ENCODE data around the gene SAMD10. TPM values are rescaled to one million over a fixed set of nuclear protein-coding genes. Genes with fewer than 3 reads are reported as not detected.

The SAMD10 gene
- total and polyA plus RNA-seq, 3 donors from 2014 or later = 3.9 to 10.7 (median 6.2) TPM

GRCh38 chr20:63953764-63954429 is 25.5 kb downstream of the SAMD10 start:
- TF ChIP-seq CTCF (IDR thresholded peaks at IDR 0.05) (no peak), POLR2A (IDR thresholded peaks at IDR 0.05) (no peak)
- Histone ChIP-seq H3K36me3 (ENCODE audit: low read depth, missing control alignments) (no peaks in the 10 kb centered on the region), H3K9me3 (no peaks in the 10 kb centered on the region), H3K27me3 (no peaks in the 10 kb centered on the region), H3K4me1 (peaks cover 74% of the 10 kb centered on the region), H3K4me3 (no peak overlapping the region), H3K27ac (peak overlapping the region in 1 of 2 donors; percentile 95)
- DNase-seq = no peak
- 53 to 63% methylated on average over 11 to 13 of the region's 13 CpGs for WGBS, 2 donors
- intact Hi-C loops (cut with DNase I; ENCODE audit: low total_unique reads) = no loop called here

DNA sequence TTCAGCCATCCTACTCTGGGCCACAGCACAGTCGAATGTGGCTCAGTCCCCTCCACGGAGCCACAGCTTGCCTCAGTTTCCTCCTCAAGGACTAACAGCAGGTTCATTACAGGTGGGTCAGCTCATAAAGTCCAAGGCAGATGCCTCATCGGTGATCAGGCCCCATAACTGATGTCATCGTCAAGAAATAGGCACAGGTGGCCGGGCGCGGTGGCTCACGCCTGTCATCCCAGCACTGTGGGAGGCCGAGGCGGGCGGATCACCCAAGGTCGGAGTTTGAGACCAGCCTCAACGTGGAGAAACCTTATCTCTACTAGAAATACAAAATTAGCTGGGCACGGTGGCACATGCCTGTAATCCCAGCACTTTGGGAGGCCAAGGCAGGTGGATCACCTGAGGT is 26.7 kb downstream of the SAMD10 start:
- Histone ChIP-seq H3K9me3 (no peaks in the 10 kb centered on the region), H3K4me3 (no peak overlapping the region), H3K36me3 (ENCODE audit: low read depth, missing control alignments) (no peaks in the 10 kb centered on the region), H3K27ac (peak overlapping the region; percentile 87 to 93), H3K27me3 (no peaks in the 10 kb centered on the region), H3K4me1 (peaks cover 80% of the 10 kb centered on the region)
- TF ChIP-seq POLR2A (IDR thresholded peaks at IDR 0.05) = no peak
- TF ChIP-seq CTCF (IDR thresholded peaks at IDR 0.05) = no peak
- no peak for DNase-seq
- intact Hi-C loops (cut with DNase I; ENCODE audit: low total_unique reads) = no loop called here
- 59 to 86% methylated on average over 13 to 14 of the region's 14 CpGs for WGBS, 2 donors

- Histone ChIP-seq H3K9me3 (no peaks in the 10 kb centered on the region), H3K4me3 (no peak overlapping the region), H3K27me3 (no peaks in the 10 kb centered on the region), H3K27ac (peak overlapping the region; percentile 87 to 93), H3K4me1 (peaks cover 79% of the 10 kb centered on the region), H3K36me3 (ENCODE audit: low read depth, missing control alignments) (no peaks in the 10 kb centered on the region)
- no peak for DNase-seq
- TF ChIP-seq CTCF (IDR thresholded peaks at IDR 0.05) (no peak), POLR2A (IDR thresholded peaks at IDR 0.05) (no peak)
- 70 to 80% methylated on average over 1 to 15 of the region's 15 CpGs for WGBS, 2 donors
- intact Hi-C loops (cut with DNase I; ENCODE audit: low total_unique reads) = no loop called here
Measured at GRCh38 chr20:63952210-63952535, 27.3 kb downstream of the SAMD10 start.

GRCh38 chr20:63951398-63952209 is 27.8 kb downstream of the SAMD10 start:
- peaks cover 80% of the 10 kb centered on the region for H3K4me1 ChIP-seq
- H3K4me3 ChIP-seq = no peak overlapping the region
- intact Hi-C loops (cut with DNase I; ENCODE audit: low total_unique reads) = no loop called here
- H3K27me3 ChIP-seq = no peaks in the 10 kb centered on the region
- H3K9me3 ChIP-seq = no peaks in the 10 kb centered on the region
- 57 to 76% methylated on average over 4 to 14 of the region's 17 CpGs for WGBS, 2 donors
- TF ChIP-seq POLR2A (IDR thresholded peaks at IDR 0.05) (no peak), CTCF (IDR thresholded peaks at IDR 0.05) (no peak)
- no peak for DNase-seq
- H3K36me3 ChIP-seq (ENCODE audit: low read depth, missing control alignments) = no peaks in the 10 kb centered on the region
- peak overlapping the region; percentile 87 to 93 for H3K27ac ChIP-seq

Data from testis (tissue), 3 donors.